GM21360 (cell line): ENCODE data around the gene GRPEL1.
"Not testable (repeated sequence)": the region's sequence is repeated elsewhere in the genome, so short reads cannot be mapped to it uniquely, and the experiment has no call there.

Source experiments
- ATAC-seq: cut with Tn5 transposase; IDR thresholded peaks from one replicate; pipeline ENCODE4 v1.9.1; 2021; ENCODE audit warnings: mild to moderate bottlenecking, moderate library complexity; ENCODE audit not compliant: unreplicated experiment

The GRPEL1 gene

GRCh38 chr4:7094916-7095315, 27.1 kb upstream of the GRPEL1 start:
- no peak for ATAC-seq

DNA sequence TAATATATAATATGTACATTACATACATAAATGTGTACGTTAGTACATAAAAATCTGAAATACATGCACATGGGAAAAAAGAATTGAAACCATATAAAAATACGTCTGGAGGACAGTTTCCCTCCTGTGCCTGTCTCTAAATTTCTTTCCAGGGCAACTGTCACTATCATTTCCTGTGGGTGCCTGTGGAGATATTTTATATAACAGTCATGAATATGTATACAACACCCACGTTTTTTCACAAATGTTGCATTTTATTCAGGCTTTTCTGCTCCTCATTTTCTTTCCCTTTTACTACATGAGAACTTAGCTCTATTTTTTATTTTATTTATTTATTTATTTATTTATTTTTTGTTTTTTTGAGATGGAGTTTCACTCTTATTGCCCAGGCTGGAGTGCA, 24.2 kb upstream of the GRPEL1 start:
- ATAC-seq, result no peak

- no peak for ATAC-seq
These were observed 21.5 kb upstream of the GRPEL1 start for GRCh38 chr4:7089213-7089986.

DNA sequence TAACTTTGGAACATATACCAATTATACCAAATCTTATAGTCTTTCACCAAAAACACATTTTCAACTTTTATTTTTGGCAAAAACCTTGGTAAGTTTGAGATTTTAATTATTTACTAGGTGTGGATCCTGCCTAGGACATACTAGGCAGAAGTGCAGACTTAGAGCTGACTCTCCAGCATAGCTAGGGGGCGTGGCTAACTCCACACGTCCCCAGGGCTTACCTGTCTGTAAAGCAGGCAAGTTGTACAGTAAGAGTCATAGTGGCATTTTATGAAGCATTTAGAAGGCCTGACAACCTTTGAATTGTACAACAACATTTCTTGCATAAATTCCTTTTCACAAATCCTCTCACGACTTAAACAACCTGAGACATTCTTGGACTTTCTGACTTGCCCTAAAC, 19.2 kb upstream of the GRPEL1 start:
- no peak for ATAC-seq

GRCh38 chr4:7086384-7086783, 18.5 kb upstream of the GRPEL1 start:
- ATAC-seq, result no peak

- not testable (repeated sequence) for ATAC-seq
These were observed 16.7 kb upstream of the GRPEL1 start for GRCh38 chr4:7084564-7084961.

GRCh38 chr4:7083597-7084563, 16.0 kb upstream of the GRPEL1 start:
- ATAC-seq, result no peak

GRCh38 chr4:7079909-7080308, 12.0 kb upstream of the GRPEL1 start:
- not testable (repeated sequence) for ATAC-seq

DNA sequence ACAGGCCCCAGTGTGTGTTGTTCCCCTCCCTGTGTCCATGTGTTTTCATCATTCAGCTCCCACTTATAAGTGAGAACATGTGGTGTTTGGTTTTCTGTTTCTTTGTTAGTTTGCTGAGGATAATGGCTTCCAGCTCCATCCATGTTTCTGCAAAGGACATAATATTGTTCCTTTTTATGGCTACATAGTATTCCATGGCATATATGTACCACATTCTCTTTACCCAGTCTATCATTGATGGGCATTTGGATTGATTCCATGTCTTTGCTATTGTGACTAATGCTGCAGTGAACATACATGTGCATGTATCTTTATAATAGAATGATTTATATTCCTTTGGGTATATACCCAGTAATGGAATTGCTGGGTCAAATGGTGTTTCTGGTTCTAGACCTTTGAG, 11.6 kb upstream of the GRPEL1 start:
- not testable (repeated sequence) for ATAC-seq

DNA sequence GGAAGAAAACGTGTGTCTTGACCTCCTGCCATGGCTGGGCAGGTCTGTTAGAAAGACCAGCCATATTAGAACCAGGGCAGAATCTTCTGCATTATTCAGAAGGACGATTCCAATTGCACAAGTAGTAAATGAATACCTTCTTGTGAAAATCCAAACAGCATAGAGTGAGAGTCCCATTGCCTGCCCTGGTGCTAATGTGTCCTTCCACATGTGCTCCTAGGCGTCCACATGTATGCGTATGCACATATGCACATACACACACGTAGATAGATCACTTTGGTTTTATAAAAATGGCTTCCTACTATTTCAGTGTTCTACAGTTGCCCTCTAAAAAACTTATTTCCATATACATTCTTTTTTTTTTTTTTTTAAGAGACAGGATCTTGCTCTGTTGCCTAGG, 10.2 kb upstream of the GRPEL1 start:
- no peak for ATAC-seq

DNA sequence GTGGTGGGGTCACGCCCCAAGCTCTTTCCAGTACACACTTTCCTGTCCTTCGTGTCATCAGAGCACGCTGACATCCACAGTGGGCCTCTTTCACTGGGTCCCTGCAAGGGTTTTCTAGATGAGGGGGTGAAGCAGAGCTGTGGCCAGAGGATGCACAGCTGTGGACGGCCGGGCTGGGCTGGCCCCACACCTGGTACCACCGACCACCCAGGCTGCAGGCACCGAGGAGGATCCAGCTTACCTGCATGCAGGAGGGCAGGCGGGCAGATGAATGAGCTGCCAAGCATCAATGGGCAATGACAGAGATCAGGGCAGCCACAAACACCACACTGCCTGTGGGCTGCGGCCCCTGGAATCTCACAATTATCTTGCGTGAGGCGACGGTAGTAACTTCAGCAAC, 9.5 kb upstream of the GRPEL1 start:
- no peak for ATAC-seq

- no peak for ATAC-seq
These were observed 8.8 kb upstream of the GRPEL1 start for GRCh38 chr4:7076696-7077082.

DNA sequence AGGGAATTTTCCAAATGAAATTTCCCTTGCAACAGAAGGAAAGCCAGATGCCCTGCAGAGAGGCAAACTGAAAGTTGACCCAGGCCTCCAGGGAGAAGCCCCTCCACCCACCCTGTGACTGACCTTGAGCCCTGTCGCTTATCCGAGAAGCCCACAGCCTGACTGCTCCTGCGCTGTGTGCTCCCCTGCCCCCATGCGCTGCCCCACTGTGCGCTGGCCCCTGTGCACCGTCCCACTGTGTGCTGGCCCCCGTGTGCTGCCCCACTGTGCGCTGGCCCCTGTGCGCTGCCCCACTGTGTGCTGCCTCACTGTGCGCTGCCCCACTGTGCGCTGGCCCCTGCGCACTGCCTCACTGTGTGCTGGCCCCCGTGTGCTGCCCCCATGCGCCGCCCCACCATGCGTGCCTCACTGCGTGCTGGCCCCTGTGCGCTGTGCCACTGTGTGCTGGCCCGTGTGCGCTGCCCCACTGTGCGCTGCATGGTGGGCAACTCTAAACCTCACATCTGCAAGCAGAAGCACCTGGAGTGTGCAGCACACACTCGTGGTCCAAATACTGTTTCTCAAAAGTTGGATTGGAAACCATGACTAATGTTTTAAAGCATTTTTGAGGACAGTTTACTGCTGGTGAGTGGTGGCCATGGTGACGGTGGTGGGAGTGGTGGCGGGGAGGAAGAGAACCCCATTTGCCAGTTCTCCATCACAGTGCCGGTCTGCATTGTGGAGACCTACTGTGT, 8.3 kb upstream of the GRPEL1 start:
- no peak for ATAC-seq

DNA sequence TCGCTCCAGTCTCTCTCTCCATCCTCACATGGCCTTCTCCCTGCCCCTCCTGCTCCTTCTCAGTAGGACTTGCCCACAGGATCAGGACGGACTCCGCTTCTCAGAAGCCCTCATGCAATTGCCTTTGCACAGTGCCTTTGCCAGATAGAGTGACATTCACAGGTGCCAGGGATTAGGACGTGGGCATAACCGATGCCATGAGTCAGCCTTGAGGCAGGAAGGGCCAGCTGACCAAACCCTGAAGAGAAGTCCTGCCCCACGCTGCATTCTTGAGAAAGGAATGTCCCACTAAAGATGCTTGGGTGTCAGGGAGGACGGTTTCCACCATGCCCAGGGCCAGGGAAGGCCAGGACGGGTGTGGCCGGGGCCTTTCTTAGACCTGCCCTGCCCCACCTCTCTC, 6.6 kb upstream of the GRPEL1 start:
- no peak for ATAC-seq

DNA sequence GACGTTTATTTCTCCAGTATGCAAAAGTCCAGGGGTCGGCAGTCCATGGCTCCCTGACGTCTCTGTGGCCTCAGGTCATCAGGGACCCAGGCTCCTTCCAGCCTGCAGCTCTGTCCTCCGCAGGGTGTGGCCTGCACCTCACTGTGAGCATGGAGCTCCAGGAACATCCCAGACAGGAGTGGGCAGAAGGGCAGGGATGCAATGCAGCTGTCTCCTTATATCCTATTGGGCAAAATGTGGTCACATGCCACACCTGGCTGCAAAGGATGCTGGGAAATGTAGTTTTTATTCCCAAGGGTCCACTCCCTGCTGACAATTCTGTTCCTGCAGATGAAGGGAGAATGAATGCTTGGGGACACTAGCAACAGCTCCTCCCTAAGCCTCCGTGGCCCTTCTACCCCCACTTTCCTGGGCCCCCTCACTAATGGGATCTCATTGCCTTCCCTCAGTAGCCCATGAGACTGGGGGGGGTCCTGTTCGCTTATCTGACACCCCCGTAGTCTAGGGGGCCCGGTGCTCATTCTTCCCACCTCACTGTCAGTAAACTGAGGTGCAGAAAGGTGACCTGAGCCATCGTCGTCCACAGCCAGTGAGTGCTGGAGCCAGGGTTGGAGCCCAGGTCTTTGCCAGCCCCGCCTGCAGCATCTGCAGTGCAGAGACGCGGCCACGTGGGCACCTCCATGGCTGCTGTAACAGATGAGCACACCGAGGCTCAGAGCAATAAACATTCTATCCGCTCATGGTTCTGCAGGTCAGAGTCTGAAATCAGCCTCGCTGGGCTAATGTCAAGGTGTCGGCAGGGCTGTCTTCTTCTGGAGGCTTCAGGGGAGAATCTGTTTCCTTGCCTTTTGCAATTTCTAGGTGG, 5.9 kb upstream of the GRPEL1 start:
- ATAC-seq, result no peak

DNA sequence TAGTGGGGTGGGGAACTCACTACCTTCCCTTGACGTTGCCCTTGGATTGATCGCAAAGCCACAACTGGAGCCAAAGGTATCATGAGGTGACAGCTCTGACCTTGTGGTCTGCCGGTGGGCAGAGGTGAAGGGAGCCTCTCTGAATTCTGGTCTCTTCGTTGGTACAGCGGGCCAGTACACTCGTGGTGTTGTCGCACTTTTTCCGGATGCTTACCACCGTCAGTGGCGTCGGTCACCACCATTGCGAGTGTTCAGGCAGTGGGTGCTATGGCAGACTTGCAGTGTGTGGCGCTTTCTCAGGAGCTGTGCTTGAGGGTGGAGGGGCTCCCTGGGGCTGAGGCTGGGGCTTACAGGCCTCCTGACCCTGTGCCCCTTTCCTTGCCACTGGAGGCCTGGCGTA, 5.2 kb upstream of the GRPEL1 start:
- no peak for ATAC-seq

DNA sequence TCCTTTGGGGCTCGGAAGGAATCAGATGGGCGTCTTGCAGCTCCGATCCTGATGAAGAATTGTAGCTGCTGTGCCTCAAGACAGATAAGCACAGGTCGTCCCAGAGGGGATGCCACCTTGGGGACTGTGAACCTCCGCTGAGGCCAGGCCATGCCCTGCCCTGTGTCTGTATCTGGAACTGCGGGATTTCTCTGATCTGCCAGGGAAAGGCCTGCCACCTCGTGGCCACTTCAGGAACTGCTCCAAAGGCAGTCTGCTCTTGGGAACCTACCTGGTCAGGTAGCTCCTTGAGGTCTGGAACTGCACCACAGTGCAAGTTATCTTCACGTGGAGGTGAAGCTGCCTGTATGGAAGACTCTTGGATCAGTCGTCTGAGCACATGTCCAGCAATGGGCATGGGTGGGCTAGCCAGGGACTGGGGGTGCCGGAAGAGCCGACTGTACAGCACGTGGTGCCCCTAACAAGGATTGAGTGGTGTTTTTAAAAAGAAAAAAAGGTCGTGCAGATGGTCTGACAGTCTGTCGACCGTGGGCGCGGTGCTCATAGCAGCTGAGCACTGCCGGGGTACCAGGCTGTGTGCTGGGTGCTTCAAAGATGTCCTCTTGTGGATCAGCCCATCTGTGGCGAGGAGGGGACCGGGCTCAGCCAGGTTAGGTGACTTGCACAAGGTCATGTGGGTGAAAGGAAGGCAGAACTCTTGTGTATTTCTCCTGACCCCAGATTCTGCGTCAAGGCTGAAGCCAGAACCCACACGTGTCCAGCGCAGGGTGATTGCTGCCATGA, 3.1 kb upstream of the GRPEL1 start:
- peak; percentile 39 for ATAC-seq

- no peak for ATAC-seq
These were observed 1.0 kb upstream of the GRPEL1 start for GRCh38 chr4:7068883-7069282.

GRCh38 chr4:7068279-7068842, 497 bp upstream of the GRPEL1 start:
- peak; percentile 12 for ATAC-seq
